ENCODE data around the gene PCBP3.

- TF ChIP-seq POLR2A (IDR thresholded peaks at IDR 0.05) = no peak
- TF ChIP-seq, protein P1, sequence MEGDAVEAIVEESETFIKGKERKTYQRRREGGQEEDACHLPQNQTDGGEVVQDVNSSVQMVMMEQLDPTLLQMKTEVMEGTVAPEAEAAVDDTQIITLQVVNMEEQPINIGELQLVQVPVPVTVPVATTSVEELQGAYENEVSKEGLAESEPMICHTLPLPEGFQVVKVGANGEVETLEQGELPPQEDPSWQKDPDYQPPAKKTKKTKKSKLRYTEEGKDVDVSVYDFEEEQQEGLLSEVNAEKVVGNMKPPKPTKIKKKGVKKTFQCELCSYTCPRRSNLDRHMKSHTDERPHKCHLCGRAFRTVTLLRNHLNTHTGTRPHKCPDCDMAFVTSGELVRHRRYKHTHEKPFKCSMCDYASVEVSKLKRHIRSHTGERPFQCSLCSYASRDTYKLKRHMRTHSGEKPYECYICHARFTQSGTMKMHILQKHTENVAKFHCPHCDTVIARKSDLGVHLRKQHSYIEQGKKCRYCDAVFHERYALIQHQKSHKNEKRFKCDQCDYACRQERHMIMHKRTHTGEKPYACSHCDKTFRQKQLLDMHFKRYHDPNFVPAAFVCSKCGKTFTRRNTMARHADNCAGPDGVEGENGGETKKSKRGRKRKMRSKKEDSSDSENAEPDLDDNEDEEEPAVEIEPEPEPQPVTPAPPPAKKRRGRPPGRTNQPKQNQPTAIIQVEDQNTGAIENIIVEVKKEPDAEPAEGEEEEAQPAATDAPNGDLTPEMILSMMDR (IDR thresholded peaks at IDR 0.05) = no peak
Observed at GRCh38 chr21:45766501-45766900, 123.0 kb downstream of the PCBP3 start.

Data from lower leg skin (tissue), 3 donors.